PC-3 (cell line): ENCODE data around the gene IL18R1.

Experiments used
- CTCF ChIP-seq: fragments of 300-600 bp; sonication (generic); conservative IDR thresholded peaks from 2 replicates; pipeline ENCODE4 v1.5.1; 2017; ENCODE audit warnings: antibody characterized with exemption, low read depth, mild to moderate bottlenecking, low read length
- EZH2 ChIP-seq: fragments of 300-600 bp; sonication (generic); IDR thresholded peaks from one replicate; pipeline ENCODE4 v1.6.1; 2017; ENCODE audit warnings: antibody characterized with exemption, mild to moderate bottlenecking, low read length; ENCODE audit not compliant: unreplicated experiment
- EZH2phosphoT487 ChIP-seq: fragments of 300-600 bp; sonication (generic); IDR thresholded peaks from 2 replicates; pipeline ENCODE4 v1.6.1; 2018; ENCODE audit warnings: mild to moderate bottlenecking, antibody characterized with exemption, low read length, borderline replicate concordance

- TF ChIP-seq CTCF = no peak
- TF ChIP-seq EZH2 = no peak
- no peak for TF ChIP-seq EZH2phosphoT487
Observed at GRCh38 chr2:102367331-102367971, 11.9 kb downstream of the IL18R1 start.
